ENCODE data around the gene HHATL.

The HHATL gene

GRCh38 chr3:42712688-42713372 is 10.2 kb upstream of the HHATL start:
- DNase-seq (ENCODE audit: low spot score), result no peak

- no peak for DNase-seq (ENCODE audit: low spot score)
Measured at GRCh38 chr3:42712344-42712648, 9.7 kb upstream of the HHATL start.

DNA sequence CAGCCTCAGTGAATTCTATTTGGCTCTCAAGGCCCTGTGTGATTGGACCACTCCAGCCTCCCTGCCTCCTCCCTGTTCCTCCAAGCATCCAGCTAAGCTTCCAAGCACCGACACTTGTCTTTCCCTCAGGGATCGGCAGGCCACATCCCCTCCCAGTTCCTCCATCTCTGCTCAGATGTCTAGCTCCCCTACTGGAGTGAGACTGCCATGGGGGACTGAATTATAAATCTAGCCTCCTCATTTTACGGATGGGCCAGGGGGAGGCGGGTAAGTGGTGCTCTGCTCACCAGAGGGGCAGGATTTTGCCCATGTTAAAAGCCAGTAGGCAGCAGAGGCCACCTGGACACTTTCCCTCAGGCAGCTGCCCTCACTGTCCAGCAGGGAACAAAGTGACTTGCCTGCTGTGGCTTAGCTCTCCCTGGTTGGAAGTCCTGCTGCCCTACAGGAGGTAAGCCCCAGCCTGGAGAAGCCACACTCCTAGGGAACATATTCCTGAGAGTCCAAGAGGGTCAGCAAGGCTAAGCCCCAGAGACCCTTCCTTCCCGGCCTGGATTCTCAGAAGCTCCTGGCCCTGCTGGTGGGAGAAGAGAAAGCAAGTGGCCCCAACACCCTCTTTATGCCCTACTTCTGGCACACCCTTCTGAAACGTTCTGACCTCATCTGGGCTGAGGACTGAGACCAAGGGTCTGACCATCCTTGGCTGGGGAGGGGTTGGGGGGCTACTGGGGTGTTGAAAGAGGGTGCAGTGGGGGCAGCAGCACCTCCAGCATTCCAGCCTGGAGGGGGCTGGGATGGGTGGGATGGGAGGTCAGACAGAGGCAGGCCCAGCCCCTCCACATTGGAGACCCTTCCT is 9.1 kb upstream of the HHATL start:
- DNase-seq (ENCODE audit: low spot score), result no peak

GRCh38 chr3:42710323-42711021 is 7.9 kb upstream of the HHATL start:
- DNase-seq (ENCODE audit: low spot score), result no peak

DNA sequence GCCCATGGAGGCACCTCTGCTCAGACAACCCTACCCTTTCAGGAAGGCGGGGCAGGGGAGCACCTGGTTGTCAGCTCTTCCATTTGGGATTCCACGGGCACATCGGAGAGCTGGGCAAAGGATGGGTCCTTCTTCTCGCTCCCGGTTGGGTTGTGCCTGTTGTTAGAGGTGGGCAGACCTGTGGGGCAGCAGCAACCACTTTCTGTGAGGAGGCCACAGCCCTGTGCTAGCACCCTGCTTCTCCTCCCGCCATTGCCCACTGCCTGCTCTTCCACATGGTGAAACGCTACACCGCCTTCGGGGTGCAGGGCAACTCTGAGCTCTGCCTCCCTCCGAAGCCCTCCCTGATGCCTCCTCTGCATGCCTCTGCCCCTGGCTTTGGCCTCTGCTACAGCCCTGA is 7.0 kb upstream of the HHATL start:
- no peak for DNase-seq (ENCODE audit: low spot score)

DNA sequence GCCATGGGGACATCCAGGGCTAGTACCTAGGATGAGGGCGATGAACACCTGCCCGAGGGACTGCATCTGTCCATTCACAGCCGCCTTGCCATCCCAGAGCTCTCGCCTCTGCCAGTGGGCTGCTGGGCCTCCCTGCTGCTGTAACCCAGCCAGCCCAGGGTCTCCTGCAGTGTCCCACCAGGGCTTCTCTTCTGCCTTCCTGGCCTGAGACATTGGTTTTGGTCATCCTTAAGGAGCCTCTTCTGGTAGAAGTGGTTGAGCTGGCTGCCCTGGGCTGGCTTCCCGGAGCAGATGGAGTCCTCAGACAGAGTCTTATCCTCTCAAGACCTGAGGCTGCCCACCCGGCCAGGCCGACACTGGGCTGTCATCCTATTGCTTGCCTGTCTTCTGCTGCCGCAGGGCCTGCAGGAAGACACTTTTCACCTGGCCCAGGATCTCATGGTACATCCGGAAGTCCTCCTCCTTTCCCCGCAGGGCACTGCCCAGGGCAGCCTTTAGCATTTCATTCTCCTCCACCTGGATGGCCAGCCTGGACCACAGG is 6.1 kb upstream of the HHATL start:
- DNase-seq (ENCODE audit: low spot score), result no peak

GRCh38 chr3:42707620-42708355 is 5.2 kb upstream of the HHATL start:
- no peak for DNase-seq (ENCODE audit: low spot score)

DNA sequence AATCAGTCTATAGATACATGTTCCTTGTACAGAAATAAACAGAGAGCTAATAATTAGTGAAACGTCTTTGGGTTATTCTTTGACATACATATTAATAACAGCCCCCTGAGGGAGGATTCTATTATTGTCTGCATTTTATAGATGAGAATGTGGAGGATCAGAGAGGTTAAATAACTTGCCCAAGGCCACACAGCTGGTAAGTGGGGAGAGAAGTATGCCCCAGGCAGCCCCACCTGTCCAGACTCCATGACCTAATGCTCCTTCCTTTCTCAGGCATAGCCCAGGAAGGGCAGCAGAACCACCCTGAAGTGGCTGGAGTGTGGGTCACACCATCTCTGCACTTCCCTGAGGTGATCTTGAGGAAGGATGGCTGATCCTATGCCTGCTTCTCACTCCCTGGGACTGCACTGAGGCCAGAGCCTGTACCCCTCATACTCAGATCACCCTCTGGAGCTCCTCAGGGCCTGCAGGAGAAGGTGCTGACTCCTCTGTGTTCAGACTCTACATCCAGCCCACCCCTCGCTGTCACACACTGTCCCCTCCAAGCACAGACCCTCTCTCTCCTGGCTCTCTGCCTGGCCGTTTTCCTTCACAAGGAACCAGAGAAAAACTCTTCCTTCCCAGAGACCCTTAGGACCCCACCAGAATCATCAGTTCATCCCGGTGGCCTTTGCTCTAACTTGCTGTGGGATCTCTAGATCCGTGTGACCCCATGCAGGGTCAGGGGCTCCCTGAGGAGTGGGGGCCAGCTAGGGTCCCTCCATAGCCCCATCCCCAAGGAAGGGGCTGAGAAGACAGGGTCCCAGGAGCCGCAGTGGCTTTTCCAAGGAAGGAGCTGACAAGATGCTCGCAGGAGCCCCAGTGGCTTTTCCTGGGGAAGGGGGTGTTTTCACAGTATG is 4.4 kb upstream of the HHATL start:
- DNase-seq (ENCODE audit: low spot score), result no peak

GRCh38 chr3:42705962-42706585 is 3.5 kb upstream of the HHATL start:
- DNase-seq (ENCODE audit: low spot score), result no peak

DNA sequence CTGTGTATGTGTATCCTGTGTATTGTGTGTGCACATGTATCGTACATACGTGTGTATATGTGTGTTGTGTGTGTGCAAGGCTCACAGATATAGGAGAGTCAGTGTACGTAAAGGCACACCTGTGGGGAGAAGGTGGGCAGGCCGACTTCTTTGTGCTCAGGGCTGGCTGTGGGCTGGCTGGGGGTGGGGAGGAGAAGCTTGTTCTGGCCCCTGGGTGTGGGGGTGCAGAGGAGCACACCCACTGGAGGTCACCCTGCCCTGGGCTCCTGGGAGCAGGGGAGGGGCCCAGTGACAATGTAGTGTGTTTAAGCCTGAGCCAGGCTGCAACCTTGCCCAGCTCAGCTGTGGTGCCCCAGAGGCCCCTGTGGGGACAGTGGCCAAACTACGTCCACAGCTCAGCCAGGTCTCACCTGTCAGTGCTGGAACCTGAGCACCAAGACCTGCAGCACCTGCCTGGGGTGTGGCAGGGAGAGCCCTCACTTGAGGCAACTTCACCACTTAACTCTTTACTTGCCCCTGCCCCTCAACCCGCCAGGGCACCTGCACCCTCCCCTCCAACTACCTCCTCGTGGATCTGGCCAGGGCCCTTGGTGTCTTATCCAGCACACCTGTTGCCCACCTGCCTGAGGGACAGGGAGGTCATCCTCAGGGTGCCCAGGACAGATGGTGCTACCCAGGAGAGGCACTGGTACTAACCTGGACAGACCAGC is 2.6 kb upstream of the HHATL start:
- no peak for DNase-seq (ENCODE audit: low spot score)

DNA sequence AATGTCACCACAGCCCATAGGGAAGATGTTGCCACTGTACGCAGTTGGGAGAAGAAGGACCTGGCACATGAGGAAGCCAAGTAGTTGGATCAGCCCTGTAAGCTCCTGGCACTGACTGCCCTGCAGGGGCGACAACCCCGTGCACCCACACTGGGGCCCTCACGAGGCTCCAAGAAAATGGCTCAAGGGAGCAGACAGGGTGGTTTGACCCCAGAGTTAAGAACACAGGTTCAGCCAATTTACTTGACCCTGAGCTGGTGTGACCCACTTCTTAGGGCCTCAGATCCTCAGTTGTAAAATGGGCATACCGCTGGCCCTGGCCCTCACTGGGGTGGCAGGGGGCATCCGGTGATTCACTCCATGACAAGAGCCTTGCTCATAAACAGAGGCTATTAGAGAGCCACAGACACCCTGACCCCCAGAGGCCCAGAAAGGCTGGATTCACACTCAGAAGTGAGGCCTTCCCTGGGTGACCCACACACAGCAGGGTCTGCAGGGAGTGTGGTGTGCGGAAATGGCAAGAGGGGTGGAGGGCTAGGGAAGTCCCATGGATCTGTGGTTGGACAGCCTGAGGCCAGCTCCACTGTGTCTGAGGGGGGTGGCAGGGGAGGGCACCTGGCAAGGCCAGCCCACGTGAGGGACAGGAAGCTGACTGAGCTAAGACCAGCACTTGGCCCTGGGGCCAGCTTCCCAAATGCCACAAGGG is 1.7 kb upstream of the HHATL start:
- no peak for DNase-seq (ENCODE audit: low spot score)

DNA sequence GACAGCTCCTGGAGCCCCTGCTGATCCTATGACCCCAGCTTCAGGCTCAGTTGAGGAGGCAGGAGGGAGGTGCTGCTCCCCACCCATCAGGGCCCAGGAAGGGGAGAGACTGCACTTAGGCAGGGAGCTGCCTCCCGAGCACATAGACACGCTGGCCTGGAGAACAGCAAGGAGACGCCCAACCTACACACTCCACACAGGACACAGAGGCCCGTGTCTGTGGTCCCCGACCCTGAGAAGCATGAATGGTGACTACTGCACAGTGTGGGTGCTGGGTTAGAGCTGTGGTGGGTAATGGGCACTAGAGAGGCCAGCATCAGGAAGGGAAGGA is 1.1 kb upstream of the HHATL start:
- DNase-seq (ENCODE audit: low spot score), result no peak

GRCh38 chr3:42702982-42703694 is 540 bp upstream of the HHATL start:
- no peak for DNase-seq (ENCODE audit: low spot score)

- DNase-seq (ENCODE audit: low spot score), result peak; percentile 80
Measured at GRCh38 chr3:42701371-42702065, 1.1 kb downstream of the HHATL start.

GRCh38 chr3:42700366-42701288 is 2.0 kb downstream of the HHATL start:
- DNase-seq (ENCODE audit: low spot score), result no peak

- no peak for DNase-seq (ENCODE audit: low spot score)
Measured at GRCh38 chr3:42699511-42699971, 3.1 kb downstream of the HHATL start.

GRCh38 chr3:42698911-42699230 is 3.7 kb downstream of the HHATL start:
- DNase-seq (ENCODE audit: low spot score), result no peak

Measured in AG08395 (cell line).